HepG2 (cell line): ENCODE measurements around the gene HSPA1L. TPM values are rescaled to one million over a fixed set of nuclear protein-coding genes. Genes with fewer than 3 reads are reported as not detected.
A peak's percentile ranks its signal among the peaks of the same experiment; 100 is the strongest.

ENCODE experiments used
- ATAC-seq: fragments of 200-7000 bp; cut with Tn5 transposase; 3 replicates; pipeline ENCODE4 v1.9.1; 2020; ENCODE audit warnings: mild to moderate bottlenecking, moderate library complexity
- BruUV-seq: library from RNA; stranded (reverse); fragments of 400-500 nt; replicated peaks from 2 replicates; lab custom pipeline; 2021; lab: Mats Ljungman, UMichigan
- CTCF ChIA-PET: fragments of 300-600 bp; formaldehyde crosslinking; extraction: SDS; loops from one replicate; lab custom pipeline; 2021; ENCODE audit warnings: low total read pairs, inconsistent platforms, low intra/inter-chr PET ratio; lab: Yijun Ruan, JAX
- POLR2A ChIA-PET: fragments of 350-600 bp; sonication (Branson Sonifier 250); formaldehyde crosslinking; loops from one replicate; lab custom pipeline; 2020; ENCODE audit warnings: antibody characterized with exemption, inconsistent platforms; lab: Yijun Ruan, JAX
- DNase-seq: peaks from one replicate; pipeline ENCODE4 v3.0.0-alpha.2; 2015; ENCODE audit warnings: low spot score
- FAIRE-seq: peaks from 3 replicates; lab custom pipeline; 2011; peaks lifted over from hg19 to GRCh38; lab: Jason Lieb, UNC
- H2AFZ ChIP-seq: one replicate; pipeline ENCODE4 v1.6.1; 2011; ENCODE audit warnings: low read length, inconsistent platforms
- H3K27ac ChIP-seq: fragments of 300-600 bp; 3 replicates; pipeline ENCODE4 v1.8.0; 2011; ENCODE audit warnings: mixed run types, mild to moderate bottlenecking, mixed read lengths, low read length, inconsistent platforms; ENCODE audit not compliant: insufficient read depth; ENCODE audit errors: extremely low read length
- H3K27me3 ChIP-seq, 2 experiments: fragments of 200-600 bp in 1 of 2; 2 replicates in 1 of 2; 3 replicates in 1 of 2; pipeline versions ENCODE4 v1.6.0 to v1.8.0; 2011; ENCODE audit warnings: low read length in 2 of 2, mild to moderate bottlenecking in 2 of 2, moderate library complexity in 2 of 2, inconsistent platforms in 1 of 2; ENCODE audit not compliant: insufficient read depth in 2 of 2, control insufficient read depth in 1 of 2
- H3K36me3 ChIP-seq, 2 experiments: fragments of 200-600 bp in 1 of 2; replicated peaks in 1 of 2; 2 replicates in 1 of 2; 3 replicates in 1 of 2; pipeline versions ENCODE4 v1.5.1 to v1.8.0; 2011; ENCODE audit warnings: low read length in 2 of 2, inconsistent platforms in 1 of 2; ENCODE audit not compliant: insufficient read depth in 2 of 2, control insufficient read depth in 1 of 2
- H3K4me1 ChIP-seq: 2 replicates; pipeline ENCODE4 v1.5.1; 2012; ENCODE audit warnings: low read length, inconsistent platforms; ENCODE audit not compliant: insufficient read depth
- H3K4me2 ChIP-seq: 2 replicates; pipeline ENCODE4 v1.6.0; 2011; ENCODE audit warnings: low read depth, low read length, inconsistent platforms
- H3K4me3 ChIP-seq, 3 experiments: fragments of 200-600 bp in 1 of 3; sonication (generic), shearing (Covaris generic) in 1 of 3; replicated peaks in 1 of 3; 2 replicates each; pipeline ENCODE4 v1.5.1; 2011 to 2016; ENCODE audit warnings: low read length in 3 of 3, inconsistent platforms in 2 of 3, low read depth in 2 of 3, mild to moderate bottlenecking in 2 of 3, control low read depth in 1 of 3, mixed read lengths in 1 of 3; ENCODE audit not compliant: insufficient read depth in 1 of 3
- H3K79me2 ChIP-seq: one replicate; pipeline ENCODE4 v1.6.1; 2011; ENCODE audit warnings: low read length, inconsistent platforms; ENCODE audit not compliant: insufficient read depth
- H3K9ac ChIP-seq: 2 replicates; pipeline ENCODE4 v1.6.0; 2011; ENCODE audit warnings: mild to moderate bottlenecking, low read depth, low read length, inconsistent platforms; ENCODE audit not compliant: insufficient read depth
- H3K9me3 ChIP-seq: 2 replicates; pipeline ENCODE4 v1.5.1; 2012; ENCODE audit warnings: mild to moderate bottlenecking, low read length
- H4K20me1 ChIP-seq: 2 replicates; pipeline ENCODE4 v1.6.0; 2011; ENCODE audit warnings: inconsistent platforms, mild to moderate bottlenecking, low read length, moderate library complexity; ENCODE audit not compliant: insufficient read depth
- AGO1 ChIP-seq: fragments of 200-400 bp; formaldehyde crosslinking; IDR thresholded peaks from 2 replicates; pipeline ENCODE4 v1.6.1; 2017; ENCODE audit warnings: mild to moderate bottlenecking, low read depth, low read length, moderate library complexity; ENCODE audit not compliant: poor library complexity, severe bottlenecking
- AKAP8 ChIP-seq: sonication (generic); formaldehyde crosslinking; IDR thresholded peaks from 2 replicates; pipeline ENCODE4 v1.5.1; 2020; ENCODE audit warnings: mild to moderate bottlenecking, missing genetic modification reagents
- DNMT3B ChIP-seq: conservative IDR thresholded peaks from 2 replicates; pipeline ENCODE4 v1.6.1; 2016; ENCODE audit warnings: missing biosample characterization, control low read depth
- GFI1 ChIP-seq: sonication (generic); formaldehyde crosslinking; IDR thresholded peaks from 2 replicates; pipeline ENCODE4 v1.5.0; 2020; ENCODE audit warnings: missing genetic modification reagents, mild to moderate bottlenecking, borderline replicate concordance
- HDAC2 ChIP-seq: sonication (generic); formaldehyde crosslinking; IDR thresholded peaks from 2 replicates; pipeline ENCODE4 v1.4.0; 2020; ENCODE audit warnings: missing genetic modification reagents
- MEF2D ChIP-seq: sonication (generic); formaldehyde crosslinking; IDR thresholded peaks from 2 replicates; pipeline ENCODE4 v1.5.1; 2020; ENCODE audit warnings: mild to moderate bottlenecking, missing genetic modification reagents
- PHF21A ChIP-seq: sonication (generic); formaldehyde crosslinking; IDR thresholded peaks from 2 replicates; pipeline ENCODE4 v1.5.0; 2020; ENCODE audit warnings: mild to moderate bottlenecking, missing genetic modification reagents
- POLR2G ChIP-seq: fragments of 200-400 bp; formaldehyde crosslinking; IDR thresholded peaks from 2 replicates; pipeline ENCODE4 v1.6.1; 2018; ENCODE audit warnings: mild to moderate bottlenecking, low read depth, low read length, moderate library complexity
- RBAK ChIP-seq: sonication (generic); formaldehyde crosslinking; IDR thresholded peaks from 2 replicates; pipeline ENCODE4 v1.5.1; 2020; ENCODE audit warnings: mild to moderate bottlenecking, missing genetic modification reagents
- SPEN ChIP-seq: sonication (generic); formaldehyde crosslinking; IDR thresholded peaks from 2 replicates; pipeline ENCODE4 v1.5.1; 2020; ENCODE audit warnings: low read depth, mild to moderate bottlenecking, missing genetic modification reagents
- TGIF2 ChIP-seq: IDR thresholded peaks from 2 replicates; pipeline ENCODE4 v1.6.1; 2016; ENCODE audit warnings: control low read depth, missing compliant biosample characterization
- THAP7 ChIP-seq: sonication (generic); formaldehyde crosslinking; IDR thresholded peaks from 2 replicates; pipeline ENCODE4 v1.8.1; 2023; ENCODE audit warnings: mild to moderate bottlenecking, missing genetic modification reagents
- YEATS4 ChIP-seq: sonication (generic); formaldehyde crosslinking; IDR thresholded peaks from 2 replicates; pipeline ENCODE4 v1.4.0; 2020; ENCODE audit warnings: missing genetic modification reagents, borderline replicate concordance
- ZFP1 ChIP-seq: IDR thresholded peaks from 2 replicates; pipeline ENCODE4 v1.6.1; 2016
- ZMAT5 ChIP-seq: sonication (generic); formaldehyde crosslinking; IDR thresholded peaks from 2 replicates; pipeline ENCODE4 v1.5.0; 2020; ENCODE audit warnings: mild to moderate bottlenecking, low read depth, missing genetic modification reagents, borderline replicate concordance
- ZNF263 ChIP-seq: sonication (generic); formaldehyde crosslinking; IDR thresholded peaks from 2 replicates; pipeline ENCODE4 v1.4.0; 2020; ENCODE audit warnings: missing genetic modification reagents
- ZNF296 ChIP-seq: sonication (generic); formaldehyde crosslinking; conservative IDR thresholded peaks from 2 replicates; pipeline ENCODE4 v1.5.0; 2020; ENCODE audit warnings: mild to moderate bottlenecking, missing genetic modification reagents
- ZNF44 ChIP-seq: sonication (generic); formaldehyde crosslinking; IDR thresholded peaks from 2 replicates; pipeline ENCODE4 v1.5.1; 2020; ENCODE audit warnings: mild to moderate bottlenecking, missing genetic modification reagents
- ZNF570 ChIP-seq: sonication (generic); formaldehyde crosslinking; IDR thresholded peaks from 2 replicates; pipeline ENCODE4 v1.4.0; 2020; ENCODE audit warnings: mild to moderate bottlenecking, missing genetic modification reagents, borderline replicate concordance
- ZNF605 ChIP-seq: sonication (generic); formaldehyde crosslinking; IDR thresholded peaks from 2 replicates; pipeline ENCODE4 v1.8.0; 2022; ENCODE audit warnings: mild to moderate bottlenecking, missing genetic modification reagents
- WGBS: methylation state at CpG from one replicate; pipeline ENCODE4 v1.1.6; 2017; ENCODE audit warnings: low lambda C conversion rate; 5-methylcytosine and 5-hydroxymethylcytosine counted together
- in situ Hi-C: cut with HindIII; loops from 2 replicates; pipeline ENCODE4 v1.10.0; 2017; ENCODE audit warnings: low pct_unique_long_range_greater_than_20kb; ENCODE audit not compliant: extremely low pct_ligation_motif_present
- intact Hi-C: fragments of 100-400 bp; cut with micrococcal nuclease; formaldehyde crosslinking; loops from one replicate; pipeline ENCODE4 v1.10.0; 2022; ENCODE audit not compliant: unreplicated experiment
- polyA plus RNA-seq, 8 experiments: library from polyadenylated mRNA; depleted of rRNA in 3 of 8; stranded (reverse) in 7 of 8; unstranded in 1 of 8; fragments of >200 nt; fragmentation: Illumina TruSeq in 4 of 8; extraction: Trizol in 4 of 8; gene quantifications; 2 replicates each; pipeline versions ENCODE4 v1.2.1 to v1.2.3, GENCODE V29; 2011 to 2016; ENCODE audit warnings: low read depth in 4 of 8, missing spikeins in 1 of 8, mixed read lengths in 1 of 8; ENCODE audit not compliant: insufficient read depth in 1 of 8
- total RNA-seq, 5 experiments: library from RNA; depleted of rRNA; stranded (reverse); fragments of >200 nt; fragmentation: Illumina TruSeq; extraction: Trizol; gene quantifications; 2 replicates each; pipeline ENCODE4 v1.2.3, GENCODE V29; 2016; ENCODE audit warnings: low read depth in 1 of 5
- TF ChIP-seq, protein P1 (sequence below): sonication (generic); formaldehyde crosslinking; IDR thresholded peaks from 2 replicates; pipeline ENCODE4 v1.4.0; 2020; ENCODE audit warnings: low read depth, mild to moderate bottlenecking, missing genetic modification reagents
- TF ChIP-seq, protein P2 (sequence below): IDR thresholded peaks from 2 replicates; pipeline ENCODE4 v1.6.1; 2016; ENCODE audit warnings: control low read depth
- TF ChIP-seq, protein P3 (sequence below): IDR thresholded peaks from 2 replicates; pipeline ENCODE4 v1.6.1; 2012; ENCODE audit warnings: inconsistent platforms

The HSPA1L gene
- total and polyA plus RNA-seq, 2 of the 13 experiments (the other 11 are each of a cell fraction or from before 2014, with no cell fraction given) = 0.55 to 1.0 TPM

- WGBS = 36% methylated on average over 6 of the region's 6 CpGs
- intact Hi-C loops (loop anchor here (1.0 to 10.0 kb wide), 6 partner anchors 36 to 164 kb away; partner anchors contain the start of genes CSNK2B, EHMT2, LY6G5B and NELFE), in situ Hi-C loops (loop anchor here (5.0 kb wide), 1 partner anchor 59 kb away; no protein-coding TSS in a partner anchor)
- H3K4me3 ChIP-seq = peak overlapping the region; percentile 80 to 99 (median 97)
- H3K27ac ChIP-seq = peak overlapping the region; percentile 68
- H3K27me3 ChIP-seq = peaks cover 0 to 2% of the 10 kb centered on the region in 2 experiments; a peak in 1 of 5 replicates
- no TSS peak for BruUV-seq
- H3K9me3 ChIP-seq = no peaks in the 10 kb centered on the region
- FAIRE-seq = no peak
- POLR2A ChIA-PET = interaction anchor here (0.7 to 15.7 kb wide), 28 partner anchors 8 to 187 kb away, joined by 3 to 264 read pairs (median 6); partner anchors contain the start of genes BAG6, CFB, CLIC1 and DDAH2
- no peak for ATAC-seq
- H3K9ac ChIP-seq = peak overlapping the region; percentile 81
- CTCF ChIA-PET = interaction anchor here (1.2 to 2.2 kb wide), 3 partner anchors 33 to 58 kb away, joined by 3 to 16 read pairs (median 10); no protein-coding TSS in a partner anchor
- H3K79me2 ChIP-seq = peaks cover 47% of the 10 kb centered on the region
- peaks cover 34% of the 10 kb centered on the region for H3K4me1 ChIP-seq
- H2AFZ ChIP-seq = no peak overlapping the region
- peaks cover 6% of the 10 kb centered on the region for H4K20me1 ChIP-seq
- peak overlapping the region; percentile 94 for H3K4me2 ChIP-seq
- no peaks in the 10 kb centered on the region for H3K36me3 ChIP-seq
- no peak for DNase-seq
- TF ChIP-seq DNMT3B (CRISPR knock-in tag) (peak; percentile 49; the same call in 1 of the 2 replicates), ZNF605 (CRISPR knock-in tag) (peak; percentile 44; the same call in 1 of the 2 replicates), THAP7 (CRISPR knock-in tag) (no peak), POLR2G (0 out of 2 replicates have a peak, but pooled peaks have one; percentile 20), AGO1 (peak; percentile 24), ZMAT5 (CRISPR knock-in tag) (no peak), TGIF2 (CRISPR knock-in tag) (0 out of 2 replicates have a peak, but pooled peaks have one; percentile 32), ZNF44 (CRISPR knock-in tag) (no peak), ZNF570 (no peak), SPEN (CRISPR knock-in tag) (0 out of 2 replicates have a peak, but pooled peaks have one; percentile 10), ZFP1 (CRISPR knock-in tag) (no peak), MEF2D (CRISPR knock-in tag) (0 out of 2 replicates have a peak, but pooled peaks have one; percentile 43), GFI1 (0 out of 2 replicates have a peak, but pooled peaks have one; percentile 3), HDAC2 (CRISPR knock-in tag) (peak; percentile 10; the same call in 1 of the 2 replicates), YEATS4 (CRISPR knock-in tag) (no peak), RBAK (CRISPR knock-in tag) (0 out of 2 replicates have a peak, but pooled peaks have one; percentile 10), ZNF263 (peak; percentile 61; the same call in 1 of the 2 replicates), PHF21A (CRISPR knock-in tag) (no peak), ZNF296 (CRISPR knock-in tag) (0 out of 2 replicates have a peak, but pooled peaks have one; percentile 37), AKAP8 (CRISPR knock-in tag) (no peak)
- TF ChIP-seq, protein P1, sequence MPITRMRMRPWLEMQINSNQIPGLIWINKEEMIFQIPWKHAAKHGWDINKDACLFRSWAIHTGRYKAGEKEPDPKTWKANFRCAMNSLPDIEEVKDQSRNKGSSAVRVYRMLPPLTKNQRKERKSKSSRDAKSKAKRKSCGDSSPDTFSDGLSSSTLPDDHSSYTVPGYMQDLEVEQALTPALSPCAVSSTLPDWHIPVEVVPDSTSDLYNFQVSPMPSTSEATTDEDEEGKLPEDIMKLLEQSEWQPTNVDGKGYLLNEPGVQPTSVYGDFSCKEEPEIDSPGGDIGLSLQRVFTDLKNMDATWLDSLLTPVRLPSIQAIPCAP = no peak
- TF ChIP-seq, protein P2, sequence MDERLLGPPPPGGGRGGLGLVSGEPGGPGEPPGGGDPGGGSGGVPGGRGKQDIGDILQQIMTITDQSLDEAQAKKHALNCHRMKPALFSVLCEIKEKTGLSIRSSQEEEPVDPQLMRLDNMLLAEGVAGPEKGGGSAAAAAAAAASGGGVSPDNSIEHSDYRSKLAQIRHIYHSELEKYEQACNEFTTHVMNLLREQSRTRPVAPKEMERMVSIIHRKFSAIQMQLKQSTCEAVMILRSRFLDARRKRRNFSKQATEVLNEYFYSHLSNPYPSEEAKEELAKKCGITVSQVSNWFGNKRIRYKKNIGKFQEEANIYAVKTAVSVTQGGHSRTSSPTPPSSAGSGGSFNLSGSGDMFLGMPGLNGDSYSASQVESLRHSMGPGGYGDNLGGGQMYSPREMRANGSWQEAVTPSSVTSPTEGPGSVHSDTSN (CRISPR knock-in tag) = no peak
- TF ChIP-seq, protein P3, sequence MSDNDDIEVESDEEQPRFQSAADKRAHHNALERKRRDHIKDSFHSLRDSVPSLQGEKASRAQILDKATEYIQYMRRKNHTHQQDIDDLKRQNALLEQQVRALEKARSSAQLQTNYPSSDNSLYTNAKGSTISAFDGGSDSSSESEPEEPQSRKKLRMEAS = no peak
Observed at GRCh38 chr6:31830886-31831335, 15.8 kb upstream of the HSPA1L start.
